ENCODE results near the gene RARA.

Gene RARA

GRCh38 chr17:40316571-40317344, 7.8 kb downstream of the RARA start:
- DNase-seq = peak; percentile 21

GRCh38 chr17:40317345-40317873, 8.4 kb downstream of the RARA start:
- no peak for DNase-seq

GRCh38 chr17:40317880-40318829, 9.2 kb downstream of the RARA start:
- DNase-seq = peak; percentile 92

- no peak for DNase-seq
Measured at GRCh38 chr17:40318830-40319391, 9.9 kb downstream of the RARA start.

GRCh38 chr17:40319651-40320540, 10.9 kb downstream of the RARA start:
- no peak for DNase-seq

- no peak for DNase-seq
Measured at GRCh38 chr17:40320756-40321523, 12.0 kb downstream of the RARA start.

- no peak for DNase-seq
Measured at GRCh38 chr17:40321524-40321929, 12.5 kb downstream of the RARA start.

- DNase-seq = no peak
Measured at GRCh38 chr17:40321961-40322357, 13.0 kb downstream of the RARA start.

- DNase-seq = peak; percentile 93
Measured at GRCh38 chr17:40322358-40323315, 13.7 kb downstream of the RARA start.

- peak; percentile 40 for DNase-seq
Measured at GRCh38 chr17:40323391-40324381, 14.7 kb downstream of the RARA start.

GRCh38 chr17:40325156-40326013, 16.4 kb downstream of the RARA start:
- no peak for DNase-seq

- no peak for DNase-seq
Measured at GRCh38 chr17:40326014-40326831, 17.2 kb downstream of the RARA start.

- no peak for DNase-seq
Measured at GRCh38 chr17:40326832-40327199, 17.8 kb downstream of the RARA start.

GRCh38 chr17:40327244-40327729, 18.3 kb downstream of the RARA start:
- DNase-seq = no peak

GRCh38 chr17:40327735-40328385, 18.9 kb downstream of the RARA start:
- DNase-seq = no peak

GRCh38 chr17:40328386-40328766, 19.4 kb downstream of the RARA start:
- no peak for DNase-seq
